ENCODE results near the gene TRABD. TPM values are rescaled to one million over a fixed set of nuclear protein-coding genes. Genes with fewer than 3 reads are reported as not detected.
"Not testable (repeated sequence)": the region's sequence is repeated elsewhere in the genome, so short reads cannot be mapped to it uniquely, and the experiment has no call there.

TRABD gene, protein sequence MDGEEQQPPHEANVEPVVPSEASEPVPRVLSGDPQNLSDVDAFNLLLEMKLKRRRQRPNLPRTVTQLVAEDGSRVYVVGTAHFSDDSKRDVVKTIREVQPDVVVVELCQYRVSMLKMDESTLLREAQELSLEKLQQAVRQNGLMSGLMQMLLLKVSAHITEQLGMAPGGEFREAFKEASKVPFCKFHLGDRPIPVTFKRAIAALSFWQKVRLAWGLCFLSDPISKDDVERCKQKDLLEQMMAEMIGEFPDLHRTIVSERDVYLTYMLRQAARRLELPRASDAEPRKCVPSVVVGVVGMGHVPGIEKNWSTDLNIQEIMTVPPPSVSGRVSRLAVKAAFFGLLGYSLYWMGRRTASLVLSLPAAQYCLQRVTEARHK
- total RNA-seq: 10 to 100 TPM; 18.3 to 43.1 (median 28.4) TPM

GRCh38 chr22:50185375-50186087 is at the start of gene TRABD:
TSS of gene TRABD (plus strand) at chr22:50185913. CDS start at chr22:50193061, 7,148 bp downstream.
- TF ChIP-seq, protein P1, sequence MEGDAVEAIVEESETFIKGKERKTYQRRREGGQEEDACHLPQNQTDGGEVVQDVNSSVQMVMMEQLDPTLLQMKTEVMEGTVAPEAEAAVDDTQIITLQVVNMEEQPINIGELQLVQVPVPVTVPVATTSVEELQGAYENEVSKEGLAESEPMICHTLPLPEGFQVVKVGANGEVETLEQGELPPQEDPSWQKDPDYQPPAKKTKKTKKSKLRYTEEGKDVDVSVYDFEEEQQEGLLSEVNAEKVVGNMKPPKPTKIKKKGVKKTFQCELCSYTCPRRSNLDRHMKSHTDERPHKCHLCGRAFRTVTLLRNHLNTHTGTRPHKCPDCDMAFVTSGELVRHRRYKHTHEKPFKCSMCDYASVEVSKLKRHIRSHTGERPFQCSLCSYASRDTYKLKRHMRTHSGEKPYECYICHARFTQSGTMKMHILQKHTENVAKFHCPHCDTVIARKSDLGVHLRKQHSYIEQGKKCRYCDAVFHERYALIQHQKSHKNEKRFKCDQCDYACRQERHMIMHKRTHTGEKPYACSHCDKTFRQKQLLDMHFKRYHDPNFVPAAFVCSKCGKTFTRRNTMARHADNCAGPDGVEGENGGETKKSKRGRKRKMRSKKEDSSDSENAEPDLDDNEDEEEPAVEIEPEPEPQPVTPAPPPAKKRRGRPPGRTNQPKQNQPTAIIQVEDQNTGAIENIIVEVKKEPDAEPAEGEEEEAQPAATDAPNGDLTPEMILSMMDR (IDR thresholded peaks at IDR 0.05): no peak
- ATAC-seq (ENCODE audit: low FRiP score): peak; percentile 73
- no peak for DNase-seq (ENCODE audit: low spot score)

- ATAC-seq (ENCODE audit: low FRiP score) (peak; percentile 44), DNase-seq (ENCODE audit: low spot score) (no peak)
- TF ChIP-seq, protein P1 (IDR thresholded peaks at IDR 0.05): no peak
These were observed 49.1 kb upstream of the TRABD start for GRCh38 chr22:50136581-50137015.

- not testable (repeated sequence) for ATAC-seq (ENCODE audit: low FRiP score); DNase-seq (ENCODE audit: low spot score)
These were observed 48.4 kb upstream of the TRABD start for GRCh38 chr22:50137277-50137676.

GRCh38 chr22:50138041-50138440 is 47.7 kb upstream of the TRABD start:
- ATAC-seq (ENCODE audit: low FRiP score): no peak
- no peak for DNase-seq (ENCODE audit: low spot score)
- TF ChIP-seq, protein P1 (IDR thresholded peaks at IDR 0.05): no peak

DNA sequence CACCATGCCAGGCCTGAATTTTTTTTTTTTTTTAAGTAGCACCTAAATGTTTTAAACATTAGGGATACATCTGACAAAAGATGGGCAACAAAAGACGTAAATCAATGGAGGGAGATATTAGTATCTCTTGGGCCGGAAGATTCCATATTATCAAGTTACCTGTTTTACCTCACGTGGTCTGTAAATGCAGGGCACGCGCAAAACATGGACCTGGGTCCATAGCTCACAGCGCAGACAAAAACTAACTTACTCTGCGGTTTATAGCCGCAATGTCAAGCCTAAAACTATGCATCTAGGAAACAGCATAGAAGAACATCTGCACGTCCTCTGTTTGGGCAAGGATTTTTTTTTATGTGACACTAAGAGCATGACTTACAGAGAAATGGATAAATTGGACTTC is 46.7 kb upstream of the TRABD start:
- no peak for DNase-seq (ENCODE audit: low spot score)
- no peak for ATAC-seq (ENCODE audit: low FRiP score)
- TF ChIP-seq, protein P1 (IDR thresholded peaks at IDR 0.05): no peak

- ATAC-seq (ENCODE audit: low FRiP score) (no peak), DNase-seq (ENCODE audit: low spot score) (no peak)
- TF ChIP-seq, protein P1 (IDR thresholded peaks at IDR 0.05): no peak
These were observed 45.8 kb upstream of the TRABD start for GRCh38 chr22:50139843-50140415.

DNA sequence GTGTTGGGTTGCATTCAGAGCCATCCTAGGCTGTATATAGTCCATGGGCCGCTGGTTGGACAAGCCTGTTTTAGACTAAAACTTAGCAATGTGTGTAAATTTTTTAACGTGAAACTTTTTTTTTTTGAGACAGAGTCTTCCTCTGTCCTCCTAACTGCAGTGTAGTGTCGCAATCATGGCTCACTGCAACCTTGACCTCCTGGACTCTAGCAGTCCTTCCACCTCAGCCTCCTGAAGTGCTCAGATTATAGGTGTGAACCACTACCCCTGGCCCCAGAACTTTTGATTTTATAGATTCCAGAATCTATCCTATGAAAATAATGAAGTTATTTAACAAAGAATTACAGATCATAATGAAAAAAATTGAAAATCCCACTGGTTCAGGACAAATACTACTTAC is 45.1 kb upstream of the TRABD start:
- TF ChIP-seq, protein P1 (IDR thresholded peaks at IDR 0.05): no peak
- ATAC-seq (ENCODE audit: low FRiP score): no peak
- no peak for DNase-seq (ENCODE audit: low spot score)

Measured in omental fat pad (tissue), 4 donors.